ENCODE results near the gene AFF3. TPM values are rescaled to one million over a fixed set of nuclear protein-coding genes. Genes with fewer than 3 reads are reported as not detected.

AFF3 gene
- total RNA-seq, 1 experiment from 2014 or later, result 0.61 TPM

- ATAC-seq (no peak), DNase-seq (ENCODE audit: low read depth, low spot score) (no peak)
- Histone ChIP-seq H4K20me1 (ENCODE audit: insufficient read depth) (no peaks in the 10 kb centered on the region), H3K4me2 (ENCODE audit: low read length) (no peak overlapping the region), H3K79me2 (ENCODE audit: insufficient read depth, low read length) (no peaks in the 10 kb centered on the region), H2AFZ (ENCODE audit: low read depth, low read length, poor library complexity, severe bottlenecking) (no peak overlapping the region), H3K27me3 (ENCODE audit: insufficient read depth, low read length) (peaks cover 12% of the 10 kb centered on the region; the same call in 1 of the 2 replicates), H3K9me2 (ENCODE audit: insufficient read depth) (no peaks in the 10 kb centered on the region), H3K9ac (ENCODE audit: low read length) (no peak overlapping the region), H3K27ac (ENCODE audit: low read depth, low read length) (no peak overlapping the region), H3K9me3 (ENCODE audit: control insufficient read depth in 1 of 2, insufficient read depth in 1 of 2, low read depth in 1 of 2, low read length in 2 of 2) (no peaks in the 10 kb centered on the region), H3K4me1 (ENCODE audit: control insufficient read depth in 1 of 2, insufficient read depth in 2 of 2, low read length in 2 of 2) (no peaks in the 10 kb centered on the region), H3K4me3 (replicated peaks in 1 of 2; ENCODE audit: low read depth in 1 of 2, low read length in 2 of 2) (no peak overlapping the region), H3K36me3 (ENCODE audit: control insufficient read depth in 1 of 2, insufficient read depth in 2 of 2, low read length in 2 of 2) (no peaks in the 10 kb centered on the region)
- intact Hi-C loops (cut with micrococcal nuclease), result loop anchor here (2.0 kb wide), 1 partner anchor 516 kb away; no protein-coding TSS in a partner anchor
- TF ChIP-seq REST (IDR thresholded peaks at IDR 0.05; ENCODE audit: low read depth) (no peak), TCF7L2 (IDR thresholded peaks at IDR 0.05; ENCODE audit: borderline replicate concordance, extremely low read depth, insufficient read depth, insufficient read length) (no peak), POLR2AphosphoS5 (IDR thresholded peaks at IDR 0.05; ENCODE audit: low read depth, low read length) (no peak), SRF (IDR thresholded peaks at IDR 0.05; ENCODE audit: low read depth) (no peak), MAX (IDR thresholded peaks at IDR 0.05) (no peak)
- no TSS peak for BruUV-seq (replicated peaks)
- ChIA-PET CTCF (interaction anchor here (1.8 kb wide), 1 partner anchor 535 kb away, joined by 6 read pairs; no protein-coding TSS in a partner anchor), POLR2A (no interaction called here), RAD21 (ENCODE audit: low non-redundant PET in 1 of 2, low total read pairs in 2 of 2, uncharacterized antibody in 2 of 2, unreplicated experiment in 2 of 2) (no interaction called here)
Observed at GRCh38 chr2:99726691-99727090, 415.7 kb downstream of the AFF3 start.

Measured in HCT116 (cell line).